ENCODE measurements around the gene SETBP1.

The SETBP1 gene

DNA sequence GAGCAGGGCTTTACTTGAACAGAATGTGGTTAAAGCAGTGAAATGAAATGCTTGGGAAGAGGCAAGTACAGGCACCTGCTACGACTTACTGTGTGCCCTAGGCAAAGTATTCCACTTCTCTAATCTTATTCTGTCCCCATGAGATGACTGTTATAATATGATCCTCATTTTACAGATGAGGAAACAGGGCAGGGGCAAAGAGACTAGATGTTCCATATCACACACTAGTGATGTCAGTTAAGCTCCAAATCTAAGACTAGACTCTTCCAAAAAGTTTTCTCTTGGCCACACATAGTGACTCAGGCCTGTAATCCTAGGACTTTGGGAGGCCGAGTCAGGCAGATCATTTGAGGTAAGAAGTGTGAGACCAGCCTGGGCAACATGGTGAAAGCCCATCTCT lies 235.0 kb downstream of the SETBP1 start:
- DNase-seq: no peak

DNA sequence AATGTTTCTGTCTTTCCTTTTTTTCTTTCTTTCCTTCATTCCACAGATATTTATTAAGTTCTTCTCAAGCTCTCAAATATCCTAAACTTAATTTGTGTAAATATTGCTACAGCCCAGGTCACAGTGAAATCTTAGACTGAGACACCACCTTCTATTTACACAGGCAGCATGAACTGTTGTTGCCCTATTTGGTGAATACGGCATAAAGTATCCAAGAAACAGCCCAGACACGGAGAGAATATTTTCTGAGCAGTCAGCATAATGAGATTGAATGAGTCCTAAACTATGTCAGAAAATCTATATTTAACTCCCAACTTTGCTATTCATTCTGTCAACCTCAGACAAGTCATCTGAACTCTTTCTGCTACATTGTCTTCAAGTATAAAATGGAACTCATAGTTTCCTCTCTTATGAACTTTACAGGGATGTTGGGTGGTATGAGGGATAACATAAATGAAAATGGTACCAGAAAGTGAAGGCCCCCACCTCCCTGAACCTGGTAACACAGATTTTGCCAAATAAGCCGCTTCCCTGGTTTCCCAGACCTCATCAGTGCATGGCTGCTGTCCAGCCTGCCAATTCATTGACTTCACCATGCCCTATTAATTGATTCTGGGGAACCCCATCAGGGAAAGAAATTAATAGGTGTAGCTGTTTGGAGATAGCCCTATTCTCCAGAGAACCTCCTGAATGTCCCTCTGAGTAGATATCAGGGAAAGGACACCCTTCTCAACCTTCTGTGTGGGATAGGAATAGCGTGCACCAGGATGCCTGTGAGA lies 235.9 kb downstream of the SETBP1 start:
- DNase-seq: no peak

DNA sequence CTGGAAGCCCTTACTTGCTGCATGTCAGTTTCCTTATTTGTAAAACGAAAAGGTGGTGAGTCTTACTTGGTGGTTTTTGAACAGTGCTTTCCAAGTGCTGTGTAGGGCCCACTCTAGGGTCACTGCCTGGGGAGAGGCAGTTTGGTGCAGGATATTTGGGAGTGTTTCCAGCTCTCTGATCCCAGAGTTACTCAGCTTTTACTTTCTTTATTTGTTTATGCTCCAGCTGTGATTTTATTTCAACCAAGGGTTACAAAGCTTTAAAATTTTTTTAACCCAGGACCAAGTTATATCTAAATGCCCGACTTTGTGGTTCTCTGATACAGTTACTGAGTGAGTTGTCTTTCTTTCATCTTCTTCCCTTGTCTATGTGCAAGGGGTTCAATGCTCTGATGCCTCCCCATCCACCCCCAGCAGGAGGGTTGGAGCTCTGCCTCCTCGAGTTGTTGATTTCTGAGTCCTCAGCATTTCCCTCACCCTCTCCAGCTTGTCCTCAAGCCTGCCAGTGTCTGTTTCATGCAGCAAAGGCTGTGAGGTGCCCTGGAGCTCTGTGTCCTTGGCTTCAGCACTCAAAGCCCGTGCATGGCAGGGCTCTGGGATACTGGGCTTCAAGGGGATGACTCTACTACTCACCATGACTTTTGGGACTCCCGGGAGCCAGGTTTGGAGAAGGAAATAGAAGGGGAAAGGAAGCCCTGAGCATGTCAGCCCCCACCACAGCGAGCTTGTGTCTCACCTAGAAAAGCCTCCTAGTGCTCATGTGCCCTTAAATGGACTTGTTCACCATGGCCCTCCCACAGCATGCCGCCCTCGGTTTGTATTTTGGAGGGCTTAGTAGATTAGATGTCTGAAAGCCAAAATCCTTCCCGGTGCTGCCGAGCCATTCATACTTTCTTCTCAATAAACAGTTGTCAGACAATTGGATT lies 236.8 kb downstream of the SETBP1 start:
- DNase-seq: no peak

DNA sequence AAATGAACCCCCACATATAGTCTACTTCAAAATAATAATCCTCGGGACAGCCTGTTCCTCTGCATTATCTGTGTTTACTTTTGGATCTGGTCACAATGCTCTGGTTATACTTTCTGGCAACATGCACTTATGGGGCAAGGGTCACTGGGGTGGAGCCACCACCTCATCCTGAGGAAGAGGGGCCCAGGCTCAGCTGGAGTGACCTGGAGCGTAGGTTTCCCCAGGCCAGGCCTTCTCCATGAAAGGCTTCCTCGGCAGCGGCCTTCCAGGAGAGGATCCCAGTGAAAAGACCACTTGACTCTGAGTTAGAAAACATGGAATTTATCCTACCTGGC lies 237.4 kb downstream of the SETBP1 start:
- no peak for DNase-seq

DNA sequence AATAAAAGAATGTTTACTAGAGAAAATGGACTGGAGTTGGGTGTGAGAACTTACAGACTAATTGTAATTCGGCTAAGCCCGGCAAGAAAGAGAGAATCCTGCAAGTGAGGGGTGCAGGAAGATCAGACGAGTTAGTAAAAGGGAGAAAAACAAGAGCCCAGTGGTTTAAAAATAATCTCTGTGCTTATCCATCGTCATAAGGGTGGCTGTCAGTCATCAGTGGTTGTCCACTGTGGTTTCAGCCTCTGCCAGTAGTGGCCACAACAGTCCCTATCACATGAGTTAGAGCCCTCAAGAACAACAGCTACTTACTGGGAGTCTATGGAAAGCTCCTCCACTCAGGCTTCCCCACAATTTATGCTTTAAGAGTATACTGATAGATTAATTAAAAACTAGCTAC lies 239.8 kb downstream of the SETBP1 start:
- DNase-seq: no peak

DNA sequence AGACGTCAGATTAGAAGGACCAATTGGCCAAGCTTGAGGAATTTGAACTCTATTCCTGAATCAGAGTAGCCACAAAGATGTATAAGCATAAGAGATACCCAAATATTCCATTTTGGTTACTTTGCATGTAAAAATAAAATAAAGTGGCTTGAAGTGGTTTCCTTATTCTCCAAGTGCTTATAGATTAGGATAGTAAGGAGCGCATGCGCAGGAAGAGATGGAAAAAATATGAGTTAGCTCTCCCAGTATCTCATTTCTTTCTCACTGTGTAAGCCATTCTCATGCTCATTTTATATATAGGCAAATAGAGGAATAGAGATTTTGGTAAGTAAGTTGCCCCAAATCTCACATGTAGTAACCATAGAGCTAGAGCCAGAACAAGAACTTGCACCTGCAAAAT lies 241.3 kb downstream of the SETBP1 start:
- DNase-seq: no peak

DNA sequence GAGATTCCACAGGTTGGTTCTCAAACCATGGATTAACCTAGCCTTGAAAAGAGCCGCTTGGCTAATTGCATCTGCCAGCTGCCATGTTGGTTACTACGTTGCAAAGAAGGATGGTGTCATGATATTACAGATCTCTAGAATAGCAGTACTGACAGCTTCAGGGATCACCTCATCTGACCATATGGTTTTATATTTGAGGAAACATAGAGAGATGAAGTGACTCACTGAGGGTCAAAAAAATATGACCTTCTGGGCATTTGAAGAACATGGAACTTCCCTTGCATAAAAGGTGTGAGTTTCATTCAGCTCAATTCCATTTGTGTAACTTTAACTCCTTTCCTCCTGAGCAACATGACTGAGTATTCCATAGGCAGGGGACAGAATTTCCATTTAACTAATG lies 242.3 kb downstream of the SETBP1 start:
- DNase-seq: no peak

DNA sequence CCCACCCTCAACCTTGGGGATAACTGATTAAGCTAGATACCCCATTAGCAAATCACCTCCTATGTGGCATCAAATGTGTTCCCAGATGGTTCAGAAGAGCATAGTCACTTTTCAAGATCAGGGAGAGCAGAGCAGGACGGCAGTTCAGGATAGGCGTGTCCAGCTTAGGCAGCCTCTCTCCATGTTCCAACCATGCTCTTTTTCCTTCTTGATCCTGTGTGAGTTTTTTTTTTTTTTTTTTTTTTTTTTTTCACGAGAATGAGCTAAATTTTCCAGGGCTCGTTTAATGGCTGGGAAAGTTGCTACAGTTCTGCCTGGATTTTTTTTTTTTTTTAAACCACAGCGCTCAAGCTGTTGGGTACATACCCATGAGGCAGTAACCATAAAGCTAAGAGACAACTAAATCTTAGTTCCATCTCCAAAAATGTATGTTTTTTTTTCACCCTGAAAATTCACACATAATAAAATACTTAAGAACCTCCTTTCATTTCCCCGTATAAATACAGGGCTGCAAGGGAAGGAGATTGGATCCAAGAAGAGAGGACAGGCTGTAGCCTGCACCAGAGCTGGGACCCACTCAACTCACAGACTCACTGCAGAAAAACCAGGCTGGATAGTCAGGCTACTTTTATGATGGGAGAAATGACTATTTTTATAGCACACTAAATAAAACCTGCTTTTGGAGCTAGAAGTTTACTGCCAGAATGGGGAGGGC lies 244.3 kb downstream of the SETBP1 start:
- no peak for DNase-seq

DNA sequence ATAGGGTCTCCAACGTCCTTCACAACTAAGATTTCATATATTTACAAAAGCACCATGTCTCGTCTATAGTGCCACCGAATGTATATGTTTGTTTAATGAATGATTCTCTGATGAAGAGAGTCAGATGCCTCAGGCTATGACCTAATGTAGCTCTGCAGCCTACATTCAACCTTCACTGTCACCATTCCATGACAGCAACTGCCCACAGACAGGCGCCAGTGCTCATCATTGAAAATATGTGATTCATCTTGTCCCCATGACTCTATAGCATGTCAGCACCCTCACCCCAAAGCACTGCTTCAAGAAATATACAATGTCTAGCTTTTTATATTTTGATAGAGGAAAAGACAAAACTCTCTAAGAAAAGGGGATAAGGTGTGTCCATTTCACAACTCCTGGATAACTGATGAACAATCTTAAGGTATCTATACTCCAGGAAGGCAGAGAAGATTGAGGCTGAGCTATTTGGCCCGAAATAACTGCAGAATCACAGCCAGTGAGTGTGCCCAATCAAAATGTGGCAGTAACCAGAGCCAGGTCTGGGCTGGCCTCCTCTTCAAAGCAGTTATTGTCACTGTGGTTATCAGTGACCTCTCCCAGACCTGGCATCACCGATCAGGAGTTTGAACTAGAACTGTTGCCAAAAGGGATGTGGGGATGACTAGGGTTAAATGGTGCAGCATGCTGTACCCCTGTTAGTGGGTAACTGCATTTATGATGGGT lies 246.6 kb downstream of the SETBP1 start:
- DNase-seq: no peak

DNA sequence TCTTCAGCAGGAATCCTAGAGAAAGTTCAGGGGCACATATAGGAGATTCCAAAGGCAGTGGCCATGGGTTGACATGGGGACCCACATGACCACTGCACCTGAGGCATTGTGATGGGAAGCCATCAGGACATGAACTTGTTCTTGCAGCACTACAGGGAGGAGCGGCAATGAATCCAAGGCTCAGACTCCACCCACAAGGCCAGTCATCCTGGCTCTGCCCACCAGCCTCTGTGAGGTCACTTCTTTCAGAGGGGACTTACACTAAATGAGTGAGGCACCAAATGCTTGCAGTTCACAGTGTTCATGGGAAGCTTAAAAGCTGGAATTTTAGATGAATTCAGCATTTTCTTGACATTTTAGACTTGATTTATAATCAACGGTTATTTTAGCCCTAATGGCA lies 254.2 kb downstream of the SETBP1 start:
- DNase-seq: no peak

DNA sequence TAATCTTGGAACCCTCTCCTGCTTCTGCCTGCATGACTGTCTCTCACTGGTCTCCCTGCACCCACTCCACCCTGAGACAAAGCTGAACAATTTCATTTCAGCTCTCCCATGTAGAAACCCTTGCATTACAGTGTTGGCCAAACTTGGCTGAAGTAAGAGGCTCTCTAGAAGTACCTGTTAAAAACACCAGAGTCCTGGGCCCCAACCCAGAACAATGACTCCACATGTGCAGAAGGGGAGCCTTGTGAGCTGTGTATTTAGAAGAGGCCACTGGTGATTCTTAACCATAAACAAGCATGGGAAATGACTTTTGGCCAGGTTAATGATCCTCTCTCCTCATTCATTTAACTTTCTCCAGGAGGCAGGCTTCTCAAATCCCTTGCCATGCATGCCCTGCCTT lies 254.8 kb downstream of the SETBP1 start:
- DNase-seq: no peak

DNA sequence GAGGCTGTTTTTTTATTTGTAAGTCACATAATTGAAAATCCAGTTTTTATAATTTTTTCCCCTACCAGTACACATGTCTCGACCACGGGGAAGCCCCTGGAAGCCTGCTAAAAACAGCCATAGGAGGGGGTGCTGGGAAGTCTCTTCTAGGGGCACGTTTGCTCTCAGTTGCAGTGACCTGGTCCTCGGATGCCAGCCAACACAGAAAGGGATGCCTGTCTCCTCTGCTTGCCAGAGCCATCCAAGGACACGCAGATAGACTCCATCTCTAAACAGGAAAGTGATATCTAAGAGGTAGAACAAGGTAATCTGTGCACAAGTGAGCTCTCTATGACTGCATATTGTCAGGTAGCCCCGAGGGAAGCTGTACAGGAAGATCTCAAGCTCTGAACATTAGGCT lies 255.8 kb downstream of the SETBP1 start:
- DNase-seq: no peak

DNA sequence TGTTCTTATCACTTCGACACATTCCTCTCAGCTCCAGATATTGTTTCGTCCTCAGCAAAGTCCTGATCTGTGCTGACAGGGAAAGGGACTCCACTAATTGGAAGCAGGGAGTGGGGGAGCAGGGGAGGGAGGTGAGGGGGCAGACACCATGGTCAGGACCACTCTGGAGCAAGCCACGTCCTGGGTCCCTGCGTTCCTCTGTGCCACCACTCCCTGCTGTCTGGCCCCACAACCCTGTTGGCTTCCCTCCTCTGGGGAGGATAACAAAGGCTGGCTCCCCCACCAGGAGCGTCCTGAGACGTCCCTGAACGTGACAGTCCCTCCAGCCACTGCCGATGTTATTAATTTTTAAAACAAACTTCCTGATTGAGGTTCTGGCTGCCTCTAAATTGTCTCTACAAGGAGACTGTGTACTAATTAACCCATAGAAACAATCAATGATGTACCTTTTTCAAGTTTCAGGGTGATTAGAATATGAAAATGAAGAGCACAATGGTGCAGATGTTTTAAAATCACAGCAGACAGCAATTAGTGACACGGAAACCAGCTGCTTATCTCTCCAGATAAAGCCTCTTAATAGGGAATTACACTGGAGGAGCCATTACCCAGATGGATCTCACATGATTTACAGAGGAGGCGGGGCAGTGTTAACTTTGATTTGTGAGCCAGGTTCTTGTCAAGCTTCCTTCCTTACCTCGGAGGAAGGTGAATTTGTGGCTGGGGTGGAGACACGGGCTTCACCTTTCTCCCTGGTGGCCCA lies 257.5 kb downstream of the SETBP1 start:
- no peak for DNase-seq

DNA sequence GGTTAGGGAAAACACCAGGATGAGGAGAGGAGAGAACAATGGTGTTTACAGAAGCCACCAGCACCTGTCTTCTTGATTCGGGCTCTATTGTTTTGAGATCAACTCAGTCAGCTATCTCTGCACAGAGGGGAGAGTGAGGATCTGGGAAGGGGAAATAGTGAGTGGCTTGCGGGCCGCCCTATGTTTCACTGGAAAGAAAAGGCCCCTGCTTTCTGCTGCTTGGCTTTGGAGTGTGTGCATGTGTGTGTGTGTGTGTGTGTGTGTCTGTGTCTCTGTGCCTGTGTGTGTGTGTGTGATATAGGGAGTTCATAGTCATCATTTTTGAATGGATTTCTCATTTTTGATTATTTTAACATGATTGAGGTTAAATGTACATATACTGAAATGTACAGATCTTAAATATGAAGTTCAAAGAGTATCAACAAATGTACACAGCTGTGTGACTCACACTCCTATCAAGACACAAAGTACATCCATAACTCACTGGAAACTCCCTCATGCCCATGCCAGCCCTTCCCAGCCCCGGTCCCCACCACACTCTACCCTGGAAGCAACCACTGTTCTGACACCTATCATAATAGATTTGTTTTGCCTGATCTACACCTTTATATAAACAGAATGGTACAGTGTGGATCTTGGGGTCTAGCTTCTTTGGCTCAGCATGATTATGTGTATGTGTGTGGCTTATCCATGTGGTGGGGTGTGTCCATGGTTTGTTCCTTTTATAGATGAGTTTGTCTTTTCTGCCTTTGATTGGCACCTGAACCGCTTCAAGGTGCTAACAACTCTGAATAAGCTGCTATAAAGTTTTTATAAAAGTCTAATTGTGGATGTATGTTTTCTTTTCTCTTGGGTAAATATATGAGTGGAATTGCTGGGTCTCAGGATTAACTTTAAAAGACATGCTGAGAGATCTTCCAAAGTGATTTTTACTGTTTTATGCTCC lies 258.3 kb downstream of the SETBP1 start:
- peak; percentile 50 to 54 for DNase-seq

DNA sequence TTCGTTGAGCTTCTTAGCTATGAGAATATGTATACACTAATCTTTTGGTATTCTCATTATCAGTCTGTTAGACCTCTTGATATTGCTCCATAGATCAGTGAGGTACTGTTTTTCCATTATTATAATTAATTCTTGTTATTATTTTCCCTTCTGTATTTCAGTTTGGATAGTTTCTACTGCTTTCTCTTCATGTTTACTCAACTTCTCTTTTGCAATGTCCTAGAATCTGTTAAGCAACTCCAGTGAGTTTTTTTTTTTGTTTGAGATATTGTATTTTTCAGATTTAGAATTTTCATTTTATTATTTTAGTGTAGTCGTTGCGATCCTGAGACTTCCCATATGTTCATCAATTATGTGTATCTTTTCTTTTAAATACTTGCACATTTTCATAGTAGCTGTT lies 260.8 kb downstream of the SETBP1 start:
- no peak for DNase-seq

DNA sequence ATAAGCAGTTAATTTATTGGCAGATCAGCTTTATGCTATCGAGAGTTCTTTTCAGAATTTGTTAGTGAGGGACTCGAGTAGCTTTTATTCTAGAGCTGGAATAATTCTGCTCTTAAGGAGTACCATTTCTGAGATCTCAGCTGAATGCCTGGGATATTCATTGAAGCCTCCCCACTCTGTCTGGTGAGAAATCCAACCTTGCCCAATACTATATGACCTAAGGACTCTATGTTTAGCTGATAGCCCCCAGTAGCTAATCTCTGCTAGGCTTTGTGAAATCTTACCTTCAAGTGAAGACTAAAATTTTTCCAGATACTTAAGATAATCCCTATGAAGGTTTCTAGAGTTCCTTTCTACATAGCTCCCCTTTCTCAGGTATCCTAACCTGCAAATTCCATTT lies 261.4 kb downstream of the SETBP1 start:
- DNase-seq: no peak

DNA sequence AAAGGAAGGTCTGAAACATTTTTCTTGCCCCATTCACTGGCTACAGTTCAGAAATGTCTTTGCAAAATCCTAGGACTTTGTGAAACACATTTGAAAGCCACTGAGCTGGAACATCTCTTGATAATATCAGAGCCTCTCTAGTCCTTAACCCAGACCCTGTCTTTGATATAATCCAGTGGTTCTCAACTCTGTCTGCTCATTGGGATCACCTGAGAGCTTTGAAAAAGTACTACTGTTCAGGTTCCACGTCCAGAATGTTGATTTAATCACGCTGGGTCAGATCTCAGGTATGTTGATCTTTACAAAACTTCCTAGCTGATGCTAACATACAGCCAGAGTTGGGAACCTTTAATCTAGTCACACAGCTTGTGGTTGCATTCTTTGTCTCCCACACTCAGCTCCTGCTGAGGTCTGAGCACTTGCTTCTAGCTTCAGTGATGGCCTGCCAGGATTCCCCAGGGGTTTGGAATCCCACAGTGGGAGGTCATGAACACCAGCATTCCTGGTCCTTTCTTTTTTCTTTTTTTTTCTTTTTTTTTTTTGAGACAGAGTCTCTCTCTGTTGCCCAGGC lies 262.7 kb downstream of the SETBP1 start:
- DNase-seq: no peak

DNA sequence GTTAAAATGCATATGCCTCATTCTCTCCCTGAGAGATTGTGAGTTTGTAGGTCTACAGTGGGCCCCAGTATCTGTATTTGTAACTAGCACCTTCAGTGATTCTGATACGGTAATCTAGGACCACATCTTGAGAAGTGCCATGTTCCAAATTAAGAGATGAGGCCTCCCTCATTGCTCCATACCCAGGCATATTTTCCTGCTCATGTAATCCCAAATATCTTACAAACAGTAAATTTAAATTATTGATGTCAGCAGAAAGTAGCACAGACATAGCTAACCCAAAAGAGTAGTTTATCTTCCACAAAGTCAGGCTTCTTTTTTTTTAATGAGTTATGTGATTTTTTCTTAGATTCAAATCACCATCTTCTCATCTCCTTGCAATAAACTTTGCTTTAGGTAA lies 263.8 kb downstream of the SETBP1 start:
- DNase-seq: no peak

DNA sequence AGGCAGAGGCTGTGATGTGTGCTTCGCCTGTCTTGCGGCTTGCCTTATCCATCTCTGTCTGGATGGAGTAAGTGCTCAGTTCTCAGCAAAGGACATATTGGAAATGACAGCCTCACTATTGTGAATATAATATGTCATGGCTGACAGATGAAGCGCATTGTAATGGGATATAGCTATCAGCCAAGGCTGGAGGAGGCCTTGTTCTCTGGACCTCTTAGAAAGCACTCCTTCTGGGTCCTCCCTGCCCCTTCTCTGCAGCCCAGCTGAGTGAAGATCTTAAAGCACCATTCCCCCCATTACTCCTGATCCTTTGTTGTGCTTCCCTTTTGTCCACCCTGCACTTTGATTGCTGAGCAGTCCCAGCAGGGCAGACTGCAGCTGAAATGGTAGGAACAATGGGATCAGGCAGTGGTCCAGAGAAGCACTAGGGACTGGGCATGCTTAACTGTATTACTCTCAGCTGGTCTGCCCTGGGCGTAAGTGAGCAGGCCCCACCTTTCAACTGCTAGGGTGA lies 265.3 kb downstream of the SETBP1 start:
- peak; percentile 64 to 70 for DNase-seq

DNA sequence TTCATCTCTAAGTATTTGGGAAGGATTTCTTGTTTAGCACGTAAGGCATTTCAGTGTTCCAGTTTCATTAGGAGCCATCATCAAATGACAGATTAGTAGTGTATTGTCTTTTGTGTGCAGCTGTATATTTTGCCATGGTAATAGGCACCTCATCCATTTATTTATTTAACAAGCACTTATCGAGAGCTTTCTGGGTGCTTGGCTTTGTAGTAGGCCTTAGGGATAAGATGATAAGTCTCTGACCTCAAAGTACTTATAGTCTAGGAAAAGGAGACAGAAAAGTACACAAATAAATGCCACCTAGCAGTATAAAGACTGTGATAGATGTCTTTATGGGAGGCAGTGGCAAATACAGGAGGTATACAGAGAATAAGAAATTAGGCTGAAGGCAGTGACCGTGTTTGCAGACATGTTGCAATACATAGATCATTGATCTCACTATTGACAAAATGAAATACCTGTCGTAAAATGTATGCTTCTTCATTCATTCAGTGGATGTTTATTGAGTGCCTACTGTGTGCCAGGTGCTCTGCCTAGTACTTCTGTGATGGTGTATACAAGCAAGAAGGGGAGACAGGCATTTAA lies 265.9 kb downstream of the SETBP1 start:
- DNase-seq: peak; percentile 69 to 84
